GM10266 (cell line): ENCODE data around the gene SSH2.

Experiments
- DNase-seq: peaks from one replicate; pipeline ENCODE4 v3.0.0; 2012; ENCODE audit errors: extremely low spot score
- CTCF ChIP-seq: IDR thresholded peaks from 2 replicates; pipeline ENCODE4 v1.5.1; 2012; ENCODE audit warnings: mild to moderate bottlenecking, low read depth; ENCODE audit not compliant: control insufficient read depth, insufficient read depth; ENCODE audit errors: missing control alignments

The SSH2 gene

GRCh38 chr17:29776026-29776425, 154.0 kb downstream of the SSH2 start:
- no peak for TF ChIP-seq CTCF
- DNase-seq, result no peak

GRCh38 chr17:29772981-29773380, 157.0 kb downstream of the SSH2 start:
- no peak for DNase-seq
- no peak for TF ChIP-seq CTCF

GRCh38 chr17:29771546-29771945, 158.5 kb downstream of the SSH2 start:
- no peak for DNase-seq
- no peak for TF ChIP-seq CTCF

- no peak for TF ChIP-seq CTCF
- DNase-seq, result no peak
Measured at GRCh38 chr17:29769225-29769624, 160.8 kb downstream of the SSH2 start.

GRCh38 chr17:29766796-29767327, 163.2 kb downstream of the SSH2 start:
- no peak for TF ChIP-seq CTCF
- DNase-seq, result no peak

- no peak for DNase-seq
- TF ChIP-seq CTCF, result no peak
Measured at GRCh38 chr17:29764748-29765147, 165.3 kb downstream of the SSH2 start.

GRCh38 chr17:29764217-29764616, 165.8 kb downstream of the SSH2 start:
- DNase-seq, result no peak
- no peak for TF ChIP-seq CTCF
